H1 (cell line): Measurements from ENCODE around the gene GAS2L1. TPM values are rescaled to one million over a fixed set of nuclear protein-coding genes. Genes with fewer than 3 reads are reported as not detected.

Source experiments
- CTCF ChIA-PET: fragments of 300-600 bp; sonication (Branson Sonifier 250); formaldehyde crosslinking; loops from one replicate; lab custom pipeline; 2021; ENCODE audit not compliant: partially characterized antibody; lab: Charles Lee
- POLR2A ChIA-PET: fragments of 300-600 bp; sonication (Branson Sonifier 250); formaldehyde crosslinking; loops from one replicate; lab custom pipeline; 2021; ENCODE audit warnings: inconsistent platforms; ENCODE audit not compliant: partially characterized antibody; lab: Charles Lee
- DNase-seq, 2 experiments: peaks; one replicate each; pipeline versions ENCODE4 v3.0.0 to v3.0.0-alpha.2; 2010 to 2022; ENCODE audit warnings: low spot score in 2 of 2, low read depth in 1 of 2, mixed read lengths in 1 of 2
- FAIRE-seq: peaks from 2 replicates; lab custom pipeline; 2011; peaks lifted over from hg19 to GRCh38; lab: Jason Lieb, UNC
- H2AFZ ChIP-seq: 2 replicates; pipeline ENCODE4 v1.8.1; 2012; ENCODE audit warnings: low read length, inconsistent platforms
- H2AK5ac ChIP-seq: 2 replicates; pipeline ENCODE4 v1.6.1; 2013; ENCODE audit warnings: low read depth, low read length
- H2BK120ac ChIP-seq: replicated peaks from 2 replicates; pipeline ENCODE3; 2013; ENCODE audit warnings: low read depth, low read length, inconsistent platforms
- H2BK12ac ChIP-seq: 2 replicates; pipeline ENCODE4 v1.6.1; 2013; ENCODE audit warnings: low read depth, low read length
- H2BK15ac ChIP-seq: 2 replicates; pipeline ENCODE4 v1.6.1; 2013; ENCODE audit warnings: low read length
- H2BK20ac ChIP-seq: 2 replicates; pipeline ENCODE4 v1.6.1; 2013; ENCODE audit warnings: low read length
- H2BK5ac ChIP-seq: 2 replicates; pipeline ENCODE4 v1.6.1; 2013; ENCODE audit warnings: low read depth, low read length
- H3K14ac ChIP-seq: 2 replicates; pipeline ENCODE4 v1.6.1; 2013; ENCODE audit warnings: inconsistent platforms; ENCODE audit not compliant: insufficient read length
- H3K18ac ChIP-seq: 2 replicates; pipeline ENCODE4 v1.6.1; 2013; ENCODE audit warnings: low read length; ENCODE audit errors: extremely low read depth
- H3K23ac ChIP-seq: 2 replicates; pipeline ENCODE4 v1.6.1; 2013; ENCODE audit warnings: inconsistent platforms; ENCODE audit not compliant: insufficient read length
- H3K23me2 ChIP-seq: 2 replicates; pipeline ENCODE4 v1.6.1; 2013; ENCODE audit warnings: low read depth, low read length
- H3K27ac ChIP-seq: 2 replicates; pipeline ENCODE4 v1.6.1; 2011; ENCODE audit warnings: low read depth, low read length, inconsistent platforms
- H3K27me3 ChIP-seq, 4 experiments: replicated peaks in 1 of 4; 1 replicate in 1 of 4; 2 replicates in 3 of 4; pipeline versions ENCODE4 v1.6.1 to v1.8.1; 2011 to 2013; ENCODE audit warnings: low read length in 3 of 4, mild to moderate bottlenecking in 3 of 4, inconsistent platforms in 2 of 4, mixed read lengths in 2 of 4, moderate library complexity in 1 of 4; ENCODE audit not compliant: control insufficient read depth in 3 of 4, insufficient read depth in 3 of 4; ENCODE audit errors: extremely low read depth in 1 of 4
- H3K36me3 ChIP-seq, 4 experiments: 2 replicates each; pipeline versions ENCODE4 v1.6.1 to v1.8.1; 2011 to 2013; ENCODE audit warnings: mild to moderate bottlenecking in 4 of 4, low read length in 3 of 4, moderate library complexity in 2 of 4, control low read depth in 1 of 4, inconsistent platforms in 1 of 4; ENCODE audit not compliant: insufficient read depth in 4 of 4, control insufficient read depth in 2 of 4
- H3K4ac ChIP-seq: replicated peaks from 2 replicates; pipeline ENCODE3; 2013; ENCODE audit warnings: low read length, low read depth, mixed read lengths, inconsistent platforms; ENCODE audit not compliant: insufficient read length
- H3K4me1 ChIP-seq, 4 experiments: replicated peaks in 1 of 4; 1 replicate in 1 of 4; 2 replicates in 3 of 4; pipeline versions ENCODE4 v1.6.1 to v1.8.1; 2011 to 2013; ENCODE audit warnings: low read length in 3 of 4, inconsistent platforms in 2 of 4, mixed read lengths in 1 of 4; ENCODE audit not compliant: insufficient read depth in 4 of 4, control insufficient read depth in 3 of 4
- H3K4me2 ChIP-seq, 2 experiments: 2 replicates each; pipeline versions ENCODE4 v1.6.1 to v1.8.1; 2011 to 2013; ENCODE audit warnings: low read depth in 2 of 2, low read length in 2 of 2, control low read depth in 1 of 2, inconsistent platforms in 1 of 2, mild to moderate bottlenecking in 1 of 2; ENCODE audit not compliant: insufficient read depth in 1 of 2
- H3K4me3 ChIP-seq, 4 experiments: fragments of 200-600, 300-600 bp in 1 of 4; sonication (generic), shearing (Covaris generic), sonication (Bioruptor Twin) in 1 of 4; 2 replicates each; pipeline versions ENCODE4 v1.5.1 to v1.8.1; 2011 to 2016; ENCODE audit warnings: low read length in 4 of 4, low read depth in 3 of 4, control low read depth in 2 of 4, inconsistent platforms in 2 of 4, mild to moderate bottlenecking in 2 of 4, mixed read lengths in 1 of 4, moderate library complexity in 1 of 4; ENCODE audit not compliant: insufficient read depth in 2 of 4; ENCODE audit errors: extremely low read depth in 1 of 4
- H3K56ac ChIP-seq: replicated peaks from 2 replicates; pipeline ENCODE3; 2013; ENCODE audit warnings: low read depth, mild to moderate bottlenecking, mixed read lengths, low read length, inconsistent platforms; ENCODE audit not compliant: insufficient read length
- H3K79me1 ChIP-seq: 2 replicates; pipeline ENCODE4 v1.6.1; 2013; ENCODE audit warnings: low read depth, low read length, control low read depth
- H3K79me2 ChIP-seq, 2 experiments: 2 replicates each; pipeline versions ENCODE4 v1.6.1 to v1.8.1; 2012 to 2013; ENCODE audit warnings: low read length in 2 of 2, mild to moderate bottlenecking in 2 of 2, inconsistent platforms in 1 of 2; ENCODE audit not compliant: insufficient read depth in 2 of 2, control insufficient read depth in 1 of 2
- H3K9ac ChIP-seq, 4 experiments: replicated peaks in 1 of 4; 1 replicate in 1 of 4; 2 replicates in 3 of 4; pipeline versions ENCODE4 v1.6.1 to v1.8.1; 2011 to 2013; ENCODE audit warnings: low read depth in 3 of 4, low read length in 3 of 4, control low read depth in 2 of 4, mild to moderate bottlenecking in 2 of 4, moderate library complexity in 2 of 4, inconsistent platforms in 1 of 4; ENCODE audit errors: extremely low read depth in 1 of 4
- H3K9me3 ChIP-seq, 2 experiments: 2 replicates each; pipeline versions ENCODE4 v1.6.1 to v1.8.1; 2012 to 2013; ENCODE audit warnings: mild to moderate bottlenecking in 2 of 2, moderate library complexity in 2 of 2, control low read depth in 1 of 2, inconsistent platforms in 1 of 2, low read depth in 1 of 2, low read length in 1 of 2, mixed read lengths in 1 of 2; ENCODE audit not compliant: insufficient read depth in 2 of 2
- H4K20me1 ChIP-seq, 2 experiments: replicated peaks in 1 of 2; 2 replicates each; pipeline versions ENCODE3 to v1.8.1; 2011 to 2013; ENCODE audit warnings: inconsistent platforms in 2 of 2, low read length in 2 of 2, mild to moderate bottlenecking in 1 of 2; ENCODE audit not compliant: insufficient read depth in 2 of 2, control insufficient read depth in 1 of 2
- H4K5ac ChIP-seq: 2 replicates; pipeline ENCODE4 v1.6.1; 2013; ENCODE audit warnings: low read length, low read depth, mixed read lengths, inconsistent platforms; ENCODE audit not compliant: insufficient read length
- H4K8ac ChIP-seq: 2 replicates; pipeline ENCODE4 v1.8.0; 2013; ENCODE audit warnings: mild to moderate bottlenecking, moderate library complexity, low read length, inconsistent platforms; ENCODE audit not compliant: insufficient read depth; ENCODE audit errors: extremely low read depth
- H4K91ac ChIP-seq: replicated peaks from 2 replicates; pipeline ENCODE3; 2013; ENCODE audit warnings: low read length, mixed read lengths, inconsistent platforms; ENCODE audit not compliant: insufficient read length
- BCL11A ChIP-seq, 2 experiments: IDR thresholded peaks; one replicate each; pipeline ENCODE4 v1.6.1; 2011; ENCODE audit warnings: low read depth in 2 of 2, low read length in 2 of 2, mild to moderate bottlenecking in 2 of 2
- CHD1 ChIP-seq: IDR thresholded peaks from 2 replicates; pipeline ENCODE4 v1.6.1; 2012; ENCODE audit warnings: low read depth, low read length, improper control_type of control experiment
- CHD2 ChIP-seq: IDR thresholded peaks from 2 replicates; pipeline ENCODE4 v1.6.1; 2012; ENCODE audit warnings: low read length, improper control_type of control experiment
- GABPA ChIP-seq: IDR thresholded peaks from 2 replicates; pipeline ENCODE4 v1.6.1; 2011; ENCODE audit warnings: mild to moderate bottlenecking, low read length, moderate library complexity, borderline replicate concordance; ENCODE audit not compliant: insufficient read depth
- HDAC6 ChIP-seq: IDR thresholded peaks from one replicate; pipeline ENCODE4 v1.7.1; 2012; ENCODE audit warnings: low read depth, mild to moderate bottlenecking, inconsistent platforms, low read length, moderate library complexity
- POU5F1 ChIP-seq: IDR thresholded peaks from 2 replicates; pipeline ENCODE4 v1.6.1; 2011; ENCODE audit warnings: low read depth, mild to moderate bottlenecking, low read length, moderate library complexity
- SAP30 ChIP-seq: fragments of 300-600 bp; sonication (generic); IDR thresholded peaks from 2 replicates; pipeline ENCODE4 v1.7.1; 2012; ENCODE audit warnings: low read length, moderate library complexity, mild to moderate bottlenecking, inconsistent platforms; ENCODE audit not compliant: insufficient read depth, insufficient replicate concordance
- SIN3A ChIP-seq, 2 experiments: IDR thresholded peaks in 1 of 2; conservative IDR thresholded peaks in 1 of 2; 2 replicates each; pipeline ENCODE4 v1.6.1; 2011 to 2012; ENCODE audit warnings: low read length in 2 of 2, improper control_type of control experiment in 1 of 2, low read depth in 1 of 2, mild to moderate bottlenecking in 1 of 2
- WGBS, 2 experiments: shearing (Covaris generic) in 1 of 2; methylation state at CpG; one replicate each; pipeline versions ENCODE4 v1.1.6 to v1.1.7; 2013 to 2015; ENCODE audit warnings: low lambda C conversion rate in 2 of 2, mixed read lengths in 2 of 2, inconsistent platforms in 1 of 2, low coverage in 1 of 2, missing lambda C conversion rate in 1 of 2; ENCODE audit not compliant: insufficient replicate concordance in 2 of 2, insufficient coverage in 1 of 2, insufficient read length in 1 of 2; ENCODE audit errors: extremely low coverage in 1 of 2, missing lambda C conversion rate in 1 of 2; 5-methylcytosine and 5-hydroxymethylcytosine counted together
- polyA plus RNA-seq, 7 experiments: library from polyadenylated mRNA; depleted of rRNA in 3 of 7; stranded (reverse) in 5 of 7; unstranded in 2 of 7; fragments of >200 nt in 5 of 7; fragments of 200-250 nt in 2 of 7; gene quantifications; 1 replicate in 5 of 7; 2 replicates in 1 of 7; 4 replicates in 1 of 7; pipeline versions ENCODE4 v1.2.1 to v1.2.3, GENCODE V29; 2011 to 2013; ENCODE audit warnings: missing spikeins in 2 of 7, mixed read lengths in 2 of 7
- total RNA-seq: library from RNA; stranded (reverse); fragmentation: NEBNext Ultra II Directional; extraction: Animal tissue kit (Norgen Biotek cat#: 25700); gene quantifications from 2 replicates; pipeline ENCODE4 v1.2.1, GENCODE V29; 2021
- TF ChIP-seq, protein P1 (sequence below): IDR thresholded peaks from 2 replicates; pipeline ENCODE4 v1.6.1; 2011; ENCODE audit warnings: low read length, improper control_type of control experiment

The GAS2L1 gene
- total and polyA plus RNA-seq, 2 of the 8 experiments (the other 6 are each of a cell fraction or from before 2014, with no cell fraction given), result 3.6 to 10.1 TPM

DNA sequence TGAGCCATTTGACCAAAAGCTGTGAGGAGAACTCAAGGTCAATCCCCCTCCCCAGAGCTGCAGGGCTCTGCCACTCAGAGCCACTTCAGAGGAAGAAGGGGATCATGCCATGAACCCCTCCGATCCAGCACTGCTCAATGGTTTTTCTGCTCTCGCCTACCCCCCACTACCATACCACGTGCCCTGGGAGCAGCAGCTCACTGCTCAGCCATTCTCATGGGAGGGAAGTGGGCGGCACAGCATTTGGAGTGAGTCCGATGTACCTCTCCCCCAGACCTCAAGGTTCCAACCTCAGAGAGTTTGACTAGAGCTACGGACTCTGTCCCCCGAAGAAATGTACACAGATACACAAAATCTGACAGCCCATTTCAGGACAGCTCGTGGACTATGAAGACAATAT is 47.4 kb downstream of the GAS2L1 start:
- H3K23me2 ChIP-seq, result no peaks in the 10 kb centered on the region
- H2BK120ac ChIP-seq, result no peak overlapping the region
- no peak overlapping the region for H4K8ac ChIP-seq
- no peak overlapping the region for H2AFZ ChIP-seq
- POLR2A ChIA-PET, result interaction anchor here (0.6 to 0.9 kb wide), 2 partner anchors 12 to 200 kb away, joined by 3 read pairs; partner anchors contain the start of gene THOC5
- H3K4me1 ChIP-seq, result no peaks in the 10 kb centered on the region
- H3K27ac ChIP-seq, result no peak overlapping the region
- DNase-seq (no peak), FAIRE-seq (no peak)
- H2BK5ac ChIP-seq, result no peak overlapping the region
- H3K79me2 ChIP-seq, result no peaks in the 10 kb centered on the region
- H3K56ac ChIP-seq, result no peak overlapping the region
- H3K18ac ChIP-seq, result no peak overlapping the region
- peaks cover 3 to 8% of the 10 kb centered on the region in 2 experiments for H4K20me1 ChIP-seq
- H2BK20ac ChIP-seq, result no peak overlapping the region
- no peak overlapping the region for H2AK5ac ChIP-seq
- no peak overlapping the region for H3K23ac ChIP-seq
- H3K36me3 ChIP-seq, result peaks cover 27 to 46% (median 36%) of the 10 kb centered on the region in 4 experiments
- no peak overlapping the region for H2BK12ac ChIP-seq
- H3K4me3 ChIP-seq, result no peak overlapping the region
- 90% methylated on average over 8 of the region's 8 CpGs; no CpG with 5 or more reads in 1 of the 2 experiments for WGBS, 2 experiments
- no peaks in the 10 kb centered on the region; the same call in 1 of the 2 replicates for H3K79me1 ChIP-seq
- H4K91ac ChIP-seq, result no peak overlapping the region
- TF ChIP-seq GABPA, result no peak
- TF ChIP-seq CHD1, result no peak
- TF ChIP-seq SIN3A (conservative IDR thresholded peaks at IDR 0.05 in 1 of 2, IDR thresholded peaks at IDR 0.05 in 1 of 2; ENCODE audit: low read depth in 1 of 2, low read length in 2 of 2), result no peak
- TF ChIP-seq SAP30, result no peak
- TF ChIP-seq HDAC6, result no peak
- no peak for TF ChIP-seq POU5F1
- TF ChIP-seq, protein P1, sequence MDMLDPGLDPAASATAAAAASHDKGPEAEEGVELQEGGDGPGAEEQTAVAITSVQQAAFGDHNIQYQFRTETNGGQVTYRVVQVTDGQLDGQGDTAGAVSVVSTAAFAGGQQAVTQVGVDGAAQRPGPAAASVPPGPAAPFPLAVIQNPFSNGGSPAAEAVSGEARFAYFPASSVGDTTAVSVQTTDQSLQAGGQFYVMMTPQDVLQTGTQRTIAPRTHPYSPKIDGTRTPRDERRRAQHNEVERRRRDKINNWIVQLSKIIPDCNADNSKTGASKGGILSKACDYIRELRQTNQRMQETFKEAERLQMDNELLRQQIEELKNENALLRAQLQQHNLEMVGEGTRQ, result no peak
- no peak for TF ChIP-seq BCL11A (IDR thresholded peaks at IDR 0.05; ENCODE audit: low read depth in 2 of 2, low read length in 2 of 2)
- TF ChIP-seq CHD2, result no peak
- H4K5ac ChIP-seq, result no peak overlapping the region
- H3K4me2 ChIP-seq, result no peak overlapping the region
- H3K27me3 ChIP-seq, result no peaks in the 10 kb centered on the region
- no peak overlapping the region for H3K9ac ChIP-seq
- no peak overlapping the region for H3K4ac ChIP-seq
- no peak overlapping the region for H3K14ac ChIP-seq
- CTCF ChIA-PET, result interaction anchor here (0.7 to 2.5 kb wide), 5 partner anchors 10 to 40 kb away, joined by 3 to 9 read pairs (median 4); no protein-coding TSS in a partner anchor
- no peaks in the 10 kb centered on the region for H3K9me3 ChIP-seq
- H2BK15ac ChIP-seq, result no peak overlapping the region
